H9 (cell line): ENCODE measurements around the gene MRPL1. TPM values are rescaled to one million over a fixed set of nuclear protein-coding genes. Genes with fewer than 3 reads are reported as not detected.

ENCODE experiments used
- DNase-seq: peaks from one replicate; pipeline ENCODE4 v3.0.0-alpha.2; 2017
- H2AFZ ChIP-seq: one replicate; pipeline ENCODE4 v1.6.1; 2013; ENCODE audit warnings: mild to moderate bottlenecking, low read length, control low read depth, moderate library complexity
- H2AK5ac ChIP-seq: 2 replicates; pipeline ENCODE4 v1.6.1; 2013; ENCODE audit warnings: low read length, control low read depth, mixed read lengths; ENCODE audit not compliant: insufficient read length
- H2BK120ac ChIP-seq: one replicate; pipeline ENCODE4 v1.6.1; 2013; ENCODE audit warnings: low read depth, mild to moderate bottlenecking, low read length, control low read depth, inconsistent platforms; ENCODE audit not compliant: poor library complexity, severe bottlenecking
- H2BK12ac ChIP-seq: 2 replicates; pipeline ENCODE4 v1.6.1; 2013; ENCODE audit warnings: low read length, control low read depth, mixed read lengths, low read depth; ENCODE audit not compliant: insufficient read length
- H2BK15ac ChIP-seq: 2 replicates; pipeline ENCODE4 v1.6.1; 2013; ENCODE audit warnings: low read depth, low read length, control low read depth
- H2BK20ac ChIP-seq: one replicate; pipeline ENCODE4 v1.6.1; 2013; ENCODE audit warnings: low read depth, mild to moderate bottlenecking, low read length, control low read depth, inconsistent platforms; ENCODE audit not compliant: poor library complexity, severe bottlenecking
- H2BK5ac ChIP-seq: 2 replicates; pipeline ENCODE4 v1.6.1; 2013; ENCODE audit warnings: low read length, control low read depth, mixed read lengths; ENCODE audit not compliant: insufficient read length
- H3K14ac ChIP-seq: 2 replicates; pipeline ENCODE4 v1.6.1; 2013; ENCODE audit warnings: low read length, control low read depth; ENCODE audit not compliant: insufficient read depth
- H3K18ac ChIP-seq: 2 replicates; pipeline ENCODE4 v1.6.1; 2013; ENCODE audit warnings: low read depth, mild to moderate bottlenecking, mixed read lengths, low read length, control low read depth; ENCODE audit not compliant: insufficient read length
- H3K23ac ChIP-seq: 2 replicates; pipeline ENCODE4 v1.6.1; 2013; ENCODE audit warnings: low read length, control low read depth, mixed read lengths, low read depth; ENCODE audit not compliant: insufficient read length
- H3K23me2 ChIP-seq: 2 replicates; pipeline ENCODE4 v1.6.1; 2013; ENCODE audit warnings: low read depth, mild to moderate bottlenecking, mixed read lengths, low read length, control low read depth; ENCODE audit not compliant: insufficient read length, poor library complexity, severe bottlenecking
- H3K27ac ChIP-seq: 2 replicates; pipeline ENCODE4 v1.5.1; 2013; ENCODE audit warnings: low read length, control low read depth, mixed read lengths, low read depth; ENCODE audit not compliant: insufficient read length
- H3K27me3 ChIP-seq: 2 replicates; pipeline ENCODE4 v1.6.1; 2013; ENCODE audit warnings: low read length, control low read depth, inconsistent platforms; ENCODE audit not compliant: insufficient read depth
- H3K4ac ChIP-seq: 2 replicates; pipeline ENCODE4 v1.6.1; 2013; ENCODE audit warnings: low read depth, mild to moderate bottlenecking, control low read depth, inconsistent platforms, low read length, moderate library complexity
- H3K4me1 ChIP-seq: 2 replicates; pipeline ENCODE4 v1.6.1; 2013; ENCODE audit warnings: low read length, control low read depth, inconsistent platforms; ENCODE audit not compliant: insufficient read depth
- H3K4me2 ChIP-seq: 2 replicates; pipeline ENCODE4 v1.6.1; 2013; ENCODE audit warnings: low read length, control low read depth, mixed read lengths; ENCODE audit not compliant: insufficient read length, insufficient read depth
- H3K56ac ChIP-seq: 2 replicates; pipeline ENCODE4 v1.6.1; 2013; ENCODE audit warnings: low read depth, mild to moderate bottlenecking, mixed read lengths, low read length, control low read depth; ENCODE audit not compliant: insufficient read length
- H3K79me1 ChIP-seq: 2 replicates; pipeline ENCODE4 v1.6.1; 2013; ENCODE audit warnings: low read depth, mild to moderate bottlenecking, moderate library complexity, low read length, control low read depth, inconsistent platforms; ENCODE audit not compliant: insufficient read depth, poor library complexity, severe bottlenecking
- H3K79me2 ChIP-seq: 2 replicates; pipeline ENCODE4 v1.6.1; 2013; ENCODE audit warnings: low read length, control low read depth, inconsistent platforms; ENCODE audit not compliant: insufficient read depth
- H3K9ac ChIP-seq: 2 replicates; pipeline ENCODE4 v1.6.1; 2013; ENCODE audit warnings: low read length, control low read depth, mixed read lengths; ENCODE audit not compliant: insufficient read length; ENCODE audit errors: extremely low read depth
- H3K9me3 ChIP-seq: one replicate; pipeline ENCODE4 v1.6.1; 2013; ENCODE audit warnings: low read depth, low read length, inconsistent platforms; ENCODE audit not compliant: control insufficient read depth
- H3T11ph ChIP-seq: one replicate; pipeline ENCODE4 v1.6.1; 2013; ENCODE audit warnings: mild to moderate bottlenecking, low read length, control low read depth, inconsistent platforms
- H4K20me1 ChIP-seq: one replicate; pipeline ENCODE4 v1.6.1; 2013; ENCODE audit not compliant: control insufficient read depth, insufficient read length, insufficient read depth
- H4K5ac ChIP-seq: 2 replicates; pipeline ENCODE4 v1.6.1; 2013; ENCODE audit warnings: low read depth, mild to moderate bottlenecking, mixed read lengths, low read length, control low read depth; ENCODE audit not compliant: insufficient read length
- H4K8ac ChIP-seq: replicated peaks from 2 replicates; pipeline ENCODE4 v1.6.1; 2013; ENCODE audit warnings: low read length, control low read depth, mixed read lengths, low read depth; ENCODE audit not compliant: insufficient read length
- H4K91ac ChIP-seq: 2 replicates; pipeline ENCODE4 v1.6.1; 2013; ENCODE audit warnings: low read depth, mild to moderate bottlenecking, moderate library complexity, mixed read lengths, low read length, control low read depth; ENCODE audit not compliant: insufficient read length
- H3K27ac Mint-ChIP-seq, 3 experiments: 2 replicates in 2 of 3; 3 replicates in 1 of 3; pipeline ENCODE4 v1.8.0; 2020 to 2021; ENCODE audit warnings: mixed read lengths in 3 of 3, mild to moderate bottlenecking in 1 of 3, moderate library complexity in 1 of 3
- H3K27me3 Mint-ChIP-seq: 2 replicates; pipeline ENCODE4 v1.8.0; 2021; ENCODE audit warnings: low read depth, mild to moderate bottlenecking, moderate library complexity, mixed read lengths
- H3K36me3 Mint-ChIP-seq, 3 experiments: 2 replicates in 2 of 3; 3 replicates in 1 of 3; pipeline ENCODE4 v1.8.0; 2020 to 2021; ENCODE audit warnings: low read depth in 3 of 3, mixed read lengths in 3 of 3; ENCODE audit not compliant: insufficient read depth in 1 of 3
- H3K4me1 Mint-ChIP-seq, 2 experiments: 2 replicates each; pipeline ENCODE4 v1.8.0; 2020; ENCODE audit warnings: mixed read lengths in 2 of 2
- H3K4me3 Mint-ChIP-seq, 2 experiments: 2 replicates in 1 of 2; 3 replicates in 1 of 2; pipeline ENCODE4 v1.8.0; 2020 to 2021; ENCODE audit warnings: mild to moderate bottlenecking in 2 of 2, mixed read lengths in 2 of 2, moderate library complexity in 1 of 2
- H3K9me3 Mint-ChIP-seq, 2 experiments: 2 replicates in 1 of 2; 3 replicates in 1 of 2; pipeline ENCODE4 v1.8.0; 2020; ENCODE audit warnings: mild to moderate bottlenecking in 2 of 2, mixed read lengths in 2 of 2, moderate library complexity in 1 of 2
- WGBS: extraction: QIAGEN DNeasy Blood & Tissue Kit; methylation state at CpG from one replicate; pipeline ENCODE4 v1.1.7; 2013; ENCODE audit warnings: missing lambda C conversion rate, low lambda C conversion rate, mixed read lengths; ENCODE audit not compliant: insufficient read length; ENCODE audit errors: extremely low coverage; 5-methylcytosine and 5-hydroxymethylcytosine counted together
- total RNA-seq: library from RNA; stranded (reverse); gene quantifications from 2 replicates; pipeline ENCODE4 v1.2.1, GENCODE V29; 2021
- TF ChIP-seq, protein P1 (sequence below): fragments of 200-600 bp; sonication (generic); conservative IDR thresholded peaks from 3 replicates; pipeline ENCODE4 v1.8.0; 2021; ENCODE audit warnings: antibody characterized with exemption, mild to moderate bottlenecking

The MRPL1 gene
- total RNA-seq, 1 experiment from 2014 or later = 39.0 TPM

DNA sequence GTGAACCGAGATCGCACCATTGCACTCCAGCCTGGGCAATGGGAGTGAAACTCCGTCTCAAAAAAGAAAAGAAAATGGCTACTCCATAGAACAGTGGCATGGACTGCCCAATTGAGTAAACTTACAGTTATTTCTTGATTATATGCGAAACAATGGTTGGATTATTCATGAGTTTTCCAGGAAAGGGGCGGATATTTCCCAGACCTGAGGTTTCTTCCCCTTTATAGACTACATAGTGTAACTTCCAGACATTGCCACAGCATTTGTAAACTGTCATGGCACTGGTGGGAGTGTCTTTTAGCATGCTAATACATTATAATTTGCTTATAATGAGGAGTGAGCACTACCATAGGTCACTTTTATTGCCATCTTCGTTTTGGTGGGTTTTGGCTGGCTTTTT is 14.1 kb upstream of the MRPL1 start:
- no CpG with 5 or more reads among the region's 6 CpGs for WGBS
- H4K8ac ChIP-seq = no peak overlapping the region
- H3K9me3 ChIP-seq = no peaks in the 10 kb centered on the region
- no peak overlapping the region for H3K56ac ChIP-seq
- no peaks in the 10 kb centered on the region for H3K79me2 ChIP-seq
- no peak overlapping the region for H4K91ac ChIP-seq
- H3K27me3 ChIP-seq = no peaks in the 10 kb centered on the region
- H3K14ac ChIP-seq = no peak overlapping the region
- H3K23ac ChIP-seq = no peak overlapping the region
- H2BK15ac ChIP-seq = no peak overlapping the region
- Mint-ChIP-seq H3K4me1 (peaks cover 8 to 9% of the 10 kb centered on the region in 2 experiments), H3K27ac (no peak overlapping the region), H3K36me3 (no peaks in the 10 kb centered on the region), H3K27me3 (no peaks in the 10 kb centered on the region), H3K9me3 (no peaks in the 10 kb centered on the region), H3K4me3 (no peak overlapping the region)
- H3K79me1 ChIP-seq = no peaks in the 10 kb centered on the region
- H3K4ac ChIP-seq = no peak overlapping the region
- no peak overlapping the region for H2BK5ac ChIP-seq
- no peak overlapping the region for H4K5ac ChIP-seq
- H3K9ac ChIP-seq = no peak overlapping the region
- TF ChIP-seq, protein P1, sequence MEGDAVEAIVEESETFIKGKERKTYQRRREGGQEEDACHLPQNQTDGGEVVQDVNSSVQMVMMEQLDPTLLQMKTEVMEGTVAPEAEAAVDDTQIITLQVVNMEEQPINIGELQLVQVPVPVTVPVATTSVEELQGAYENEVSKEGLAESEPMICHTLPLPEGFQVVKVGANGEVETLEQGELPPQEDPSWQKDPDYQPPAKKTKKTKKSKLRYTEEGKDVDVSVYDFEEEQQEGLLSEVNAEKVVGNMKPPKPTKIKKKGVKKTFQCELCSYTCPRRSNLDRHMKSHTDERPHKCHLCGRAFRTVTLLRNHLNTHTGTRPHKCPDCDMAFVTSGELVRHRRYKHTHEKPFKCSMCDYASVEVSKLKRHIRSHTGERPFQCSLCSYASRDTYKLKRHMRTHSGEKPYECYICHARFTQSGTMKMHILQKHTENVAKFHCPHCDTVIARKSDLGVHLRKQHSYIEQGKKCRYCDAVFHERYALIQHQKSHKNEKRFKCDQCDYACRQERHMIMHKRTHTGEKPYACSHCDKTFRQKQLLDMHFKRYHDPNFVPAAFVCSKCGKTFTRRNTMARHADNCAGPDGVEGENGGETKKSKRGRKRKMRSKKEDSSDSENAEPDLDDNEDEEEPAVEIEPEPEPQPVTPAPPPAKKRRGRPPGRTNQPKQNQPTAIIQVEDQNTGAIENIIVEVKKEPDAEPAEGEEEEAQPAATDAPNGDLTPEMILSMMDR = no peak
- no peak for DNase-seq
- H4K20me1 ChIP-seq = no peaks in the 10 kb centered on the region
- no peak overlapping the region for H3T11ph ChIP-seq
- no peak overlapping the region for H2BK120ac ChIP-seq
- H2BK12ac ChIP-seq = no peak overlapping the region
- no peaks in the 10 kb centered on the region for H3K4me1 ChIP-seq
- no peaks in the 10 kb centered on the region for H3K23me2 ChIP-seq
- H3K18ac ChIP-seq = no peak overlapping the region
- no peak overlapping the region for H3K27ac ChIP-seq
- no peak overlapping the region for H3K4me2 ChIP-seq
- H2AFZ ChIP-seq = no peak overlapping the region
- H2BK20ac ChIP-seq = no peak overlapping the region
- H2AK5ac ChIP-seq = no peak overlapping the region
